ENCODE results near the gene HDAC4.

HDAC4 gene

GRCh38 chr2:239263231-239263630 lies 137.6 kb downstream of the HDAC4 start:
- no peak for DNase-seq

- DNase-seq, result peak; percentile 19
Observed at GRCh38 chr2:239262484-239263230, 138.2 kb downstream of the HDAC4 start.

GRCh38 chr2:239261796-239262483 lies 138.9 kb downstream of the HDAC4 start:
- peak; percentile 15 for DNase-seq

- DNase-seq, result peak; percentile 9
Observed at GRCh38 chr2:239261356-239261755, 139.5 kb downstream of the HDAC4 start.

- DNase-seq, result peak; percentile 6
Observed at GRCh38 chr2:239260546-239261327, 140.1 kb downstream of the HDAC4 start.

- peak; percentile 4 for DNase-seq
Observed at GRCh38 chr2:239259603-239260298, 141.1 kb downstream of the HDAC4 start.

- DNase-seq, result no peak
Observed at GRCh38 chr2:239259173-239259572, 141.6 kb downstream of the HDAC4 start.

GRCh38 chr2:239258248-239258647 lies 142.6 kb downstream of the HDAC4 start:
- DNase-seq, result no peak

- DNase-seq, result no peak
Observed at GRCh38 chr2:239257511-239257937, 143.3 kb downstream of the HDAC4 start.

- DNase-seq, result no peak
Observed at GRCh38 chr2:239256350-239256743, 144.5 kb downstream of the HDAC4 start.

- DNase-seq, result no peak
Observed at GRCh38 chr2:239255628-239256349, 145.0 kb downstream of the HDAC4 start.

- no peak for DNase-seq
Observed at GRCh38 chr2:239255218-239255617, 145.6 kb downstream of the HDAC4 start.

- DNase-seq, result no peak
Observed at GRCh38 chr2:239253701-239254436, 147.0 kb downstream of the HDAC4 start.

GRCh38 chr2:239253264-239253663 lies 147.6 kb downstream of the HDAC4 start:
- DNase-seq, result no peak

- DNase-seq, result no peak
Observed at GRCh38 chr2:239252801-239253200, 148.0 kb downstream of the HDAC4 start.

- DNase-seq, result no peak
Observed at GRCh38 chr2:239252393-239252792, 148.4 kb downstream of the HDAC4 start.

GRCh38 chr2:239251971-239252370 lies 148.8 kb downstream of the HDAC4 start:
- no peak for DNase-seq

- no peak for DNase-seq
Observed at GRCh38 chr2:239250216-239251081, 150.4 kb downstream of the HDAC4 start.

GRCh38 chr2:239249776-239250175 lies 151.0 kb downstream of the HDAC4 start:
- peak; percentile 89 for DNase-seq

GRCh38 chr2:239249048-239249447 lies 151.8 kb downstream of the HDAC4 start:
- DNase-seq, result no peak

Measured in right hindlimb (tissue), 1 donor.